Adrenal gland (tissue), 5 donors: ENCODE results near the gene PRX.

Source experiments
- CTCF ChIP-seq, 6 experiments: fragments of 450-650 bp in 4 of 6; fragments of 200-600 bp in 2 of 6; sonication (generic) in 1 of 6; IDR thresholded peaks; 1 replicate in 5 of 6; 2 replicates in 1 of 6; pipeline versions ENCODE4 v1.5.1 to v1.8.0; 2016 to 2021; ENCODE audit warnings: antibody characterized with exemption in 6 of 6, mild to moderate bottlenecking in 2 of 6, moderate library complexity in 1 of 6
- POLR2A ChIP-seq, 2 donors: fragments of 450-650 bp; IDR thresholded peaks; one replicate each; pipeline ENCODE4 v1.6.1; 2017; ENCODE audit warnings: antibody characterized with exemption in 2 of 2, mild to moderate bottlenecking in 2 of 2, moderate library complexity in 1 of 2
- donor health status: DM: no; HTN: no; CAD: no.

DNA sequence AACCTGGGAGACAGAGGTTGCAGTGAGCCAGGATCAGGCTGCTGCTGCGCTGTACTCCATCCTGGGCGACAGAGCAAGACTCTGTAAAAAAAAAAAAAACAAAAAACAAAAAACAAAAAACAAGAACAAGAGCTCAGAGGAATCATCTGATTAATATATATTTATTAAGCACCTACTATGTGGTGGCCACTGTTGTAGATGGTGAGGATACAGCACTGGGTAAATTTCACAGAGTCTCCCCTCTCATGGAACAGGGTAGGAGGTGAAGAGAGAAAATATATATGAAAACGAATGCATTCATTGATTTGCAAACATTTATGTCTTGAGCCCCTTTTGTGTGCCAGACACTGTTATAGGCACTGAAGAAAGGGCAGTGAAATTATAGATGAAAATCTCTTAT, 18.5 kb upstream of the PRX start:
- no peak for TF ChIP-seq CTCF (IDR thresholded peaks at IDR 0.05)
- no peak for TF ChIP-seq POLR2A (IDR thresholded peaks at IDR 0.05)
